IPS-NIHi7 (cell line): Measurements from ENCODE around the gene HIBADH.

Experiments used
- DNase-seq: peaks from one replicate; pipeline ENCODE4 v3.0.0; 2012; ENCODE audit warnings: mixed read lengths; ENCODE audit errors: extremely low spot score

Gene HIBADH

DNA sequence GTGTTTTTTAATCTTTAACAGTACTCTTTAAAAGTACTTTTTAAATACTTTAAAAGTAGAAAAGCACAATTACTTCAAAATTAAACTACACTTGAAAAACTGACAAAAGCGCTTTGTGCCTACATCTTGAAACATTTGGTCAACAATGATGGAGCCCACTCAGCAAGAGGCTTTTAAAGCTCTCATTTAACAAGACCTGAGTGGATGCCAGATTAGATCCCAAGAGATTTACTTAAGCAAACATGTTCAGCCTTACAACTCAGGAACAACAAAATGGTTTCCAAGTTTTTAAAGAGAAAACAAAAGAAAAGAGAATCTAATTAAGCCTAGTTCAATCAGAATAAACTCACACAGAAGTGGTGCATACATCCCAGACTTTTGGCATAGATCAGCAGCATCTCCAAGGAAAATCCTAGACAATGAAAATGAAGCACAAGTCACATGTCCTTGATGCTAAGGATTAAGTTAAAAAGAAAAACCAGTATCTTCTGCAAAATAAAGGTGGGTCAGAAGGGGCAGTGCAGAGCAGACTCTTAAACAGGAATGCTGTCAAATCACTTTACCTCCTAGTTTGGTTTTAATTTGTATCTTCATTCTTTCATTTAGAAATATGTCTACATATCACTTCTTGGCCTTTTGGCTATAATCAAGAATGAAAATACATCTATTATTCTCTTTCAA lies 26.2 kb downstream of the HIBADH start:
- no peak for DNase-seq

DNA sequence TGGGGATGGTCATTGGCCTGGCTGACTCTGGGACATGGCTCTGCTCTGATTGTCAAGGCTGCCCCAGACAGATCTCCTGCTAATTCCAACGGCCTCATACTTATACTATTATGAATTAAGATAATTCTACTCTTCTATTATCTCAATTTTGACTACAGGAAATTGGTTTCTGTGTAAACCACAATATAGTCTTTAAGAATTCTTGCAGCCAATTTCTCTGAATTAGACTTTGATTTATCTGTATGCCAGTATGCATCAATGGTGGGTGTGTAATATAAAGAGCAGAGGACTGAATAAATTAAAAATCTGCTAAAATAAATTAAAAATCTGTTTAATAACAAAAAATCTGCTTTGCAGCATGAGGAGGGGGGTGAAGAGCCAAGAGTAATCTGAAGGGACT lies 27.0 kb downstream of the HIBADH start:
- DNase-seq: no peak

DNA sequence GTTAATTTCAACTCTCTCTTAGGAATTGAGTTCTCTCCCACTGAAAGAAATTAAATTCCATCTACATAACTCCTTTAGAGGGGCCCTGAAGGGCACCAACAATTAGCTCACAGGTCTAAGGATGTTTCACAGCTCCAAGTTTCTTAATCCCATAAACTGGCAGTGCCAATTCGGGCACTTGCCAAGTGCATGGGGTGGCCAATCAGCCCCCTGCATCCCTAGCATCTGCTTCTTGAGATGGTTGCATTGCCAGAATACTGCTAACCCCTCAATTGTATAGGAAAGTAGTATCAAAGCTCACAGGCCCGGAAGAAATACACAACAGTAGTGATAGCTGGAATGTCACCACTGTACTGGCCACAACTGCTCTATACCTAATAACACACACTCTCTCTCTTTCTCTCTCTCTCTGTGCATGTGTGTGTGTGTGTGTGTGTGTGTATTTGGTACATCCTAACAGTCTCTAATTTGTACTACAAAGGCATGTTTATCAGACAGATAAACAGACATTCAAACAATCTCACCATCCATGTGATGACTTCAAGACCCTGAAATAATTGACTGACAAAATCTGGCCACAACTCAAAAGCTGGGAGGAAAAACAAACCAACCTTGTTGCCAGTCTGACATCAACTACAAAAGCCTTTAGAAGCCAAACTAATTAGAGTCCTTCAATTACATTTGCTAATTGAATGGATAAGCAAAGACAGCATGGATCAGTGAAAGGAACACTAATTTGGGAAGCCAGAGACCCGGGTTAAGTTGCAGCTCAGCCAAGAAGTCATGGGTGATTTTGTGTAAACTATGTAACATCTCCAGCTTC lies 27.8 kb downstream of the HIBADH start:
- no peak for DNase-seq

DNA sequence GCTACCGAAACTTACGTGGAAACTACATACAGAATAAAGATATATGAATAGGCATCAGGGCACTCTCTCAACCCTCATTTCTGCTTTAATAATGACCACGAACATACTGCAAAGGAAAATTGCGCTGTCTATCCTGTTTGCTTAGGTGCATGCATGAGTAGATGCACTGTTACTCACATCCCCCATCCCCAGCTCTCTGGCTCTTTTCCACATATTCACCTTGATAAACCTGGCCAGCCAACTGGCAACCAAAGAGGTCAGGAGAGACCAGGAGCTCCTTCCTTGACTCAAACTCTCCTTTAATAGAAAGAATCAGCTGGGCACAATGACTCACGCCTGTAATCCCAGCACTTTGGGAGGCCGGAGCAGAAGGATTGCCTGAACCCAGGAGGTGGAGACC lies 29.6 kb downstream of the HIBADH start:
- no peak for DNase-seq

DNA sequence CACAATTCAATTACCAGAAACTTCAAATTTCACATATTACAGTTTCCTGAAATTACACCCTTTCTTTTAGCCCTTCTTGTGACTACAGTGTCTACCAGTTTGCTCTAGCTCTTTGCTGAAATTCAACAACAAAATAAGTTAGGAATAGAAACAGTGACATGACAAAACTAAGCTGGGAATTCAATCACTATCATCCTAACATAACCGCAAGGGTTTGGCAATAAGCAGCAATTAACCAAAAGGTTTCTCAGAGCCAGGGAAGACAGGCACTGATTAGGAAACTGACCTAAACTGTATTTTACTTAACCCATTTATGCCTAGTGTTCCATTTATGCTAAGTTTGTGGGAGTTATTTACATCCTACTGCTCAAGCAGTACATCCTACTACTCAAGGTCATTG lies 31.3 kb downstream of the HIBADH start:
- no peak for DNase-seq

DNA sequence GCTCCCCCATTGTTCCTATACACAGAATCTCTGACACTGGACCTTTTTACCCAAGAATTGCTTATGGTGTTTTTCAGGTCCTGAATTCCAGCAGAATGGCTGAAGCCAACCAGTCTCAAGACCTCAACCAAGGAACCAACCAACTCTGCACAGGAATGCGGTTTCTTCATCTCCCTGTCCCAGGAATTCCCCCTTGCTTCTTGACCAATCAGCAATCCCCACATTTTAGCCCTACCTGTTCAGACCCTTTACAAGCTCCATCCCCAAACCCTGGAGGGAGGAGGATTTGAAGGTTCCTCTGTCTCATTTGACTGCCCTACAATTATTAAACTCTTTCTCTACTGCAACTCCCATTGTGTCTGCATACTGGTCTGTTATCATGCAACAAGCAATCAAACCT lies 35.5 kb downstream of the HIBADH start:
- DNase-seq: no peak

DNA sequence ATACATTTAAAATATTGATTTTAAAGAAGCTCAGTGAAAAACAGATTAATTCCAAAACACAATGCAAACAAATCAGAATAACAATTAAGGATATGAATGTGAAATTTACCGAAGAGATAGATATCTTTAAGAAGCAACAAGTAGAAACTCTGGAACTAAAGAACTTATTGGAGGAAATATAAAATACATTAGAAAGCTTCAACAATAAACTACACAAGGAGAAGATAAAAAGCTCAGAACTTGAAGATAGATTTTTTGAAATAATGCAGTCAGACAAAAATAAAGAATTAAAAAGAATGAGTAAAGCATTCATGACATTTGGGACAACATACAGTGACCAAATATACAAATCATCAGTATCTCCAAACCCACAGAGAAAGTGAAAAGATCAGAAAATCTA lies 43.2 kb downstream of the HIBADH start:
- DNase-seq: no peak

DNA sequence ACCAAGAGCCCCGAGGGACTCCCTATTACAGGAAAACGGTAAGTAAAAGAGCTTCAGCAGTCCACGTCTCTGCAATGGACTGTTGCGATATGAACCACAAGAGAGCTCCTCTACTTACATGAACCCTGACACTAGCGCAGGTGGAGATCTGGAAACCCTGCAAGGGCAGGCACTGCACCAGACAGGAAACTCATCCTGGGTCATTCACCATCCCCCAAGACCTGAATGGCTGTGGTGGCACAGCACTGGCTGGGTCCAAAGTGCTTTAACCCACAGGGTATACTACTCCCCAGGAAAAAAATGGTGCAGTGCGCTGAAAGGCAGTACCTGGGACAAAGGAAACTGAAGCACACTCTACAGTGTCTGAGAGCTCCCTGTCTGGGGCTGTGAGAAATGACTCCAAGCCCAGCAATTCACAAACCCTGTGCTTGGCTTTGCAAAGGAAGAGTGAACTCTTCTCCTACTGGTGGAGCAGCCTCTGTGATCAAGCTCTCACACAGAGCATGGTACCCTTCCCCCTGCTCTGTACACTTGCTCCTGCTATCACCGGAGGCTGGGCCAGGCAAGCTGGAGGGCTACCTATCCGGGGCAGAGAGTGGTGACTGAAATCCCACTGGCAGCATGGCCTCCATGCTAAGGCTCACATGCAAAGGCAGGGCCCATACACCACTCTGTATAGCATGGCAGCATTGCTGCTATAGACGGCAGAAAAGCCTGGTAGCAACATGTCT lies 44.9 kb downstream of the HIBADH start:
- no peak for DNase-seq

DNA sequence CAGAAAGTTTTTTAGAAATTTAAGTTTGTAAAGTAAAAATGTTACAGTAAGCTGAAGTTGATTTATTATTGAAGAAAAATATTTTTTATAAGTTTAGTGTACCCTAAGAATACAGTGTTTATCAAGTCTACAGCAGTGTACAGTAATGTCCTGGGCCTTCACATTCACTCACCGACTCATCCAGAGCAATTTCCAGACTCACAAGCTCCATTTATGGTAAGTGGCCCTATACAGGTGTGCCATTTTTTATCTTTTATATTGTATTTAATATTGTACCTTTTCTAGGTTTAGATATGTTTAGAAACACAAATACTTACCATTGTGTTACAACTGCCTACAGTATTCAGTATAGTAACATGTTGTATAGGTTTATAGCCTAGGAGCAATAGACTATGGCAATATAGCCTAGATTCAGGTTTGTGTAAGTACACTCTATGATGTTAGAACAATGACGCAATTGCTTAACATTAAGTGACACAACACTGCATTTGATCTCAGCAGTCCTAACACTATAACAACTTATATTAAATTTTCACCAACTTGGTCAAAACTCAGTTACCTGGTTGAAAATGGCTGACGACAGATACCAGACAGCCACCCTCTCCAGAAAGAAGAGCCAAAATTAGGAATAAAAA lies 45.7 kb downstream of the HIBADH start:
- no peak for DNase-seq

DNA sequence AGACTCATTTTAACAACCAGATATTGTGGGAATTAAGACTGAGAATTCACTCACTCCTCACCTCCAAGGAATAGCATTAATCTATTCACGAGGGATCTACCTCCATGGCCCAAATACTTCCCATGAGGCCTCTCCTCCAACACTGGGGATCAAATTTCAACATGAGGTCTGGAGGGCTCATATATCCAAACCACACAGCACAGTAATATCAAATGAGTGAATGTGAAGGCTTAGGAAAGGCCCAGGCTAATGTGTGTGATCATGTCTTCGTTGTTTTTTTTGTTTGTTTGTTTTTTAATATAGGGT lies 46.5 kb downstream of the HIBADH start:
- no peak for DNase-seq

DNA sequence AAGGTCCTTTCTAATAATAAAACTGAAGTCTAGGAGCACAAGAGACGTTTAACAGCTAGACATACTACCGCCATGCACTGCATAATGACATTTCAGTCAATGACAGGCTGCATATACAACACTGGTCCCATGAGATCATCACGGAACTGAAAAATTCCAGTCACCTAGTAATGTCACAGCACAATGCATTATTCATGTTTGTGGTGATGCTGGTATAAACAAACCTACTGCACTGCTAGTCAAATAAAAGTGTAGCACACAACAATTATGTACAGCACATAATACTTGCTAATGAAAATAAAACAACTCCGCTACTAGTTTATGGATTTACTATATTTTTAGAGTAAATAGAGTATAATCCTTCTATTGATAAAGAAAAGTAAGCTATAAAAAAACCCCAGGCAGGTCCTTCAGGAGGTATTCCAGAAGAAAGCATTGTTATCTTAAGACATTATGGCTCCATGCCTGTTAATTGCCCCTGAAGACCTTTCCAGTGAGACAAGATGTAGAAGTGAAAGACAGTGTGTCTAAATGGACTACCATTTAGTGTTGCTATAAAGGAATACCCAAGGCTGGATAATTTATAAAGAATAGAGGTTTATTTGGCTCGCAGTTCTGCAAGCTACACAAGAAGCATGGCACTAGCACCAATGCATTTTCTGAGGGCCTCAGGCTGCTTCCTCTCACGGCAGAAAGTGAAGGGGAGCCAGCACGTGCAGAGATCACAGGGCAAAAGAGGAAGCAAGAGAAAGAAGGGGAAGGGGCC lies 47.1 kb downstream of the HIBADH start:
- no peak for DNase-seq

DNA sequence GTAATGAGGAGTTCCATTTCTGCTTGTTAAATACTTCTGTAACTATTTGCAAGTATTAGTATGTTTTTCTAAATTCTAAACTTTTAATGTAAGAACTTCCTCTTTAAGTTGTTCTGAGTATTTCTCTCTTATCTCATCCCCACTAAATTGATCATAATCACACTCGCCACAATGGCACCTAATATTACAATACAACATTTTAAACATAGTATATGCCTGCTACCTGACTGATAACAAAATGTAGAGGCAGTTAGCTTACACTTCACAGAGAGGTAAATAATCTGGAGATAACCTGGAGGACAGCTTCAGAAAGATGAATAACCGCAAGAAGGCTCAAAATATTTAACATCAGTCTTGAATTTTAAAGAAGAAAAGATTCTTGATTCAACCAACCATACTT lies 48.6 kb downstream of the HIBADH start:
- no peak for DNase-seq

DNA sequence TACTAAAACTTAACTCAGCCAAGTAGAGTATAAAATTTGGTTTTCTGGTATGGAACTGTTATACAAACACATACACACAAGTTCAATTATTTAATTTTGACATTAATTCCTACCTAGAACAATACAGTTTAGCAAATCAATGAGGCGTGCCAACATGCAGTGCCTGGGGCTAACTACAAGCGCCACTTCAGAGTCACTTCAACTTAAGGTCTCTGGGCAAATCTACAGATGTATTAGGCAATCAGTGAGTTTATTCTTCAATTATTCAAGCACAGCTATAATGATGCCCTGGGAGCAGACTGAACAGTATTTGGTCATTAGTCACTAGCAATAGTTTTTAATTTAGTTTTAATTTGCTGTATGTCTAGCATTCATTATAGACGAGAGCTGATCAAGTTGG lies 51.6 kb downstream of the HIBADH start:
- no peak for DNase-seq

DNA sequence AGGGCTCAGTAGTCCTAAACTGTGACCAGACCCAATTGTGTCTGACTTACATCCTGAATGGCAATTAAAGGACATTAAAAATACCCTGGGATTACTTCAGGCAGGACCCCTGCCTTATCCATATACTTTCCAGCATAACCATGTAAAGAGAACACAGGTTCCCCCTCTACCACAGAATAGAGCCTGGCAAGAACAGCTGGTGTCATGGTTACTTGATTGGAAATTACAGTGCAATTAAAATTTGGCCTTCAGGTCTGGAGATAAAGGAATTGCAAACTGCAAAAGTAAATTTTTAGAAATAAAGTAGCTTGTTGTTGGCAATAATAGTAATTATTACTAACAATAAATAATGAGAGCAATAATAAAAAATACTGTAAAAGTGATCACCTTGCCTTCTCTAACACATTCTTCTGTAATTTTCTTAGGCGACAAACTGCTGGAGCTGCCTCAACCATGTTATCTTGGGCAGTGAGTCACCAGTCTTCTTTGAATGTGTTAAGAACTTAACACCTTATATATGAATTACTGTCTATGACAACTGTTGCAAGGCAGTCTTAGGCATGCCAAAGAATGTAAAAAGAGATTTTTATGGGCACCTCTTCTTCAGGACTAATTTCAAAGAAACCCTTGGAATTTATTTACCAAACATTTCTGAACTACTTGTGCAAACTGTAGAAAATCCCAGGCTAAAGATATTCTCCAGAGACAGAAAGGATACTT lies 53.7 kb downstream of the HIBADH start:
- no peak for DNase-seq

DNA sequence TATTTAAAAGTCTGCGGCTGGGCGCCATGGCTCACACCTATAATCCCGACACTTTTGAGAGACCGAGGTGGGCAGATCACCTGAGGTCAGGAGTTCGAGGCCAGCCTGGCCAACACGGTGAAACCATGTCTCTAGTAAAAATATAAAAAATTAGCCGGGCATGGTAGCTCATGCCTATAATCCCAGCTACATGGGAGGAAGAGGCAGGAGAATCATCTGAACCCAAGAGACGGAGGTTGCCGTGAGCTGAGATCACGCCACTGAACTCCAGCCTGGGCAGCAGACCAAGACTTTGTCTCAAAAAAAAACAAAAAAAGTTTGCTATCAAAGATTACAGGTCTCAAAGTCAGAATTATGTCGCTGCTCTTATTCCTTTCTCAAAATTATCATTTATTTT lies 55.5 kb downstream of the HIBADH start:
- DNase-seq: no peak

DNA sequence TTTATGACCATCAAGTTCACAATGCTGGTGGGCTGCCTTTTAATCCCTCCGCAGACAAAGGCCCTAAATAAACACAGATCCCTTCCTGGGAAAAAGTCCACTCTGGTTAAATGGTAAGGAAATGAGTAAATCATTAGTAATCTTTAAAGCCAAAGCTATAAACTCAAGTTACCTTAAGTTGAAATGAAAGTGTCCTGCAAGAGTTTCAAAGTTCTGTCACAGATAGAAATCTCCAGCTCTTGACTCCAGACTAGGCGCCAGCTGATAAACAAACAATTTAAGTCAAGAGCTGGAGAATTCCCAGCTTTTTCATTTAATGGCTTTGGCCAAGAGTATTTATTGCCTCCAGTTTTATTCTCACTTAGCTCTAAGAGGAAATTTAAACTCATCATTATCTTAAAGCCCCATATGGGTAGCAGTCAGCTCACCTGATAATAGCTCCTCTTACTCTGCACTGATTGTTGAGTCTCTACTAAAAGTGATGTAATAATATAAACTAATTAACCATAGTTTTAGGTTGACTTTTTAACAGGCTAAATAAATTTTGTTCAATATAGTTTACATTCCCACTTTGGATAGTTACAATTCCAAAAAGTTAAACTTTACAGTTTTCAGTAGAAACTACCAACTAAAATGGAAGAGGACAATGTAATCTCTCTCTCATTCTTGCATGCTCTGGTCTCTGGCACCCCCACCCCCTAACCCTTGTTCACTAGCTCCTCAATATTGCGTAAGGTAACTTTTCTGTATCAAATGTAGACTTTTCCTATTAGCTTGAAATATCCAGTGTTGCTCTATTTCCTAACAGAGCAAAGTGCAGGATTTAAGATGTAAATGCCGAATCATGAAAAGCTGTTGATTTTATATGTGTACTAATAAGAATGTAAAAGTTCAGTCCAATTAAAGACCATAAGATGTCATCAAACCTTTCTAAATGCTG lies 56.1 kb downstream of the HIBADH start:
- no peak for DNase-seq

DNA sequence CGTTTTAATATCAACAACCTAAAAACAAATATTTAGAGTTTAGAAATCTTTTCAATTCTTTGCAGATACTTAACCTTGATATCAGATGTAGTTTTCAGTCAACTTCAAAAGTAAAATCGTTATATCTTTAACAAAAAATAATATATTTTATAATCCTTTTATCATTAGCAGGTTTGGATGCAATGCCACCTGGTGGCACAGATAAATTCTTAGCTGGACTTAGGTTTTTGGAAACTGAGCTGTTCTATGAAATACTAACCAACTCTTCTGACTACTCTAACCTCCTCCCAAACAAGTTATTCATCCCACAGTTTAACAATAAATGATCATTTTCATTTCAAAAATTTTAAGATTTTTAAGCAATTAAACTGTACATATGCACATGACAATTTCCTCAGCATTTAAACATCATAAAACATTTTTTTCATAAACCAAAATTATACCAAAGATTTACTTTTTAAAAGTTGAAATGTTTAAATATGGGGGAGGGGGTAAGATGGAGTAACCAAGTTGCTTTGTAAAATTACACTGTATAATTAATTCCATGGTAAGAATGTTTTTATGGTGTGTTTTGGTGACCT lies 56.9 kb downstream of the HIBADH start:
- DNase-seq: no peak

DNA sequence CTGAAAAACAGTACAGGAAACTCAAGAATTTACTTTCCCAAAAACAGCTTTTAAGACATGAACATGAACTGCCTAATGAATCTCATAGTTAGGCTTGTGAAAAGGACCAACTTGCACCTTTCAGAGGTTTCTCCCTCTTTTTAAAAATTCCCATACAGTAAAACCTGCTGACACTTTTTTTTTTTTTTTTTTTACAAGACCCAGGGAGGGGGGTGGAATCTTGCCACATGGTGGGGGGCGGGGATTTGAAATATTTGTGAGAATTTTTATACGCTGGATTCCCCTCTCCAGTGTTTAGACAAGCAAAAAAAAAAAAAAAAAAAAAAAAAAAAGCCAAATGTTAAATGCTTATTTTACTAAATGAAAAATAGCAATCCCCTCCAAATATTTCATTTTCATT lies 57.4 kb downstream of the HIBADH start:
- no peak for DNase-seq

DNA sequence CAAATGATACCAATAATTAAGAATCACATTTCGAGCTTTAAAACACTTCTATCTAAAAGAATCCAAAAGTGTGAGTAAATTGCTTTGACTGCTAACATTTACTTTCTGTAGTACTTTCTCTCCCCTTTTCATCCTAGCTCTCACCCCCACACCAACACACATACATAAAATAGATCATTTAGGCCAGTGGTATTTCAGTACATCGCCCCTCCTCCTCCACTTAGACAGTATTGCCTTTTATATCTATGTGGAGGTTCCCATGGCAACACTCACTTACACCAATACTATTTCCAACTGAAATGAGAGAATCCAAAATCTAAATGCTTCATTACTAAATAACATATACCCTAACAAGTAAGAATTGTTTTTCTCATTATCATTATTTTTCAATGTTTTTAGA lies 58.9 kb downstream of the HIBADH start:
- no peak for DNase-seq

DNA sequence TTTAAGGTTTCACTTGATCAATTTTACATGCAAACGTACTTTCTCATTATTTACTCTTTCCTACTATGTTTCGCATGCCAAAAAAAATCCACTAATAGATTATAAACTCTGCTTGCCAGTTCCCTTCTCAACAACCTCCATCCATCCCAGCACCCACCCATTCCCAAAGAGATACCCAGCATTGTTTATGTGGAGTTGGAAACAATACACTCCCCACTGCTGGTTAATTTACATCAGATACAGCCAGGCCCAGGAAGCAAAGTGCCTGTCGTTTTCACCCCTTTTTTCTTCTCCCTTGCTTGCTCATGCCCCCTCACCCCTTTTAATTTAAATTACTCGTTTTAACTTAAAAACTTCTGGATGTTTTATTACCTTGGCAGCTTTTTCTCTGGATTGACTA lies 59.9 kb downstream of the HIBADH start:
- peak; percentile 65 for DNase-seq
